Gastroesophageal sphincter (tissue), 3 donors: Measurements from ENCODE around the gene HCFC1R1.

ENCODE experiments used
- CTCF ChIP-seq, 4 experiments: fragments of 200-600 bp in 2 of 4; fragments of 450-650 bp in 2 of 4; sonication (generic) in 1 of 4; IDR thresholded peaks; one replicate each; pipeline ENCODE4 v1.5.1; 2017 to 2019; ENCODE audit warnings: antibody characterized with exemption in 4 of 4, mild to moderate bottlenecking in 2 of 4, moderate library complexity in 2 of 4
- EP300 ChIP-seq: sonication (generic); formaldehyde crosslinking; IDR thresholded peaks from one replicate; pipeline ENCODE4 v1.6.1; 2017; ENCODE audit warnings: antibody characterized with exemption, mild to moderate bottlenecking
- POLR2A ChIP-seq, 2 donors: fragments of 450-650 bp; IDR thresholded peaks; one replicate each; pipeline ENCODE4 v1.6.1; 2017; ENCODE audit warnings: antibody characterized with exemption in 2 of 2, mild to moderate bottlenecking in 2 of 2, moderate library complexity in 1 of 2
- POLR2AphosphoS5 ChIP-seq: sonication (generic); formaldehyde crosslinking; IDR thresholded peaks from one replicate; pipeline ENCODE4 v1.6.1; 2017; ENCODE audit warnings: antibody characterized with exemption

- no peak for TF ChIP-seq POLR2A (IDR thresholded peaks at IDR 0.05)
- no peak for TF ChIP-seq CTCF (IDR thresholded peaks at IDR 0.05)
- no peak for TF ChIP-seq POLR2AphosphoS5
- TF ChIP-seq EP300, result no peak
Measured at GRCh38 chr16:3065069-3065741, 41.5 kb upstream of the HCFC1R1 start, which contains the start of gene IL32.
